HG02970 (cell line): ENCODE data around the gene MYLK4.

Experiments used
- ATAC-seq: cut with Tn5 transposase; IDR thresholded peaks from one replicate; pipeline ENCODE4 v1.9.1; 2021; ENCODE audit warnings: mild to moderate bottlenecking, moderate library complexity, moderate number of reproducible peaks; ENCODE audit not compliant: unreplicated experiment, low FRiP score

The MYLK4 gene

GRCh38 chr6:2712102-2712501 is 38.6 kb downstream of the MYLK4 start:
- no peak for ATAC-seq

GRCh38 chr6:2710412-2710811 is 40.3 kb downstream of the MYLK4 start:
- no peak for ATAC-seq

DNA sequence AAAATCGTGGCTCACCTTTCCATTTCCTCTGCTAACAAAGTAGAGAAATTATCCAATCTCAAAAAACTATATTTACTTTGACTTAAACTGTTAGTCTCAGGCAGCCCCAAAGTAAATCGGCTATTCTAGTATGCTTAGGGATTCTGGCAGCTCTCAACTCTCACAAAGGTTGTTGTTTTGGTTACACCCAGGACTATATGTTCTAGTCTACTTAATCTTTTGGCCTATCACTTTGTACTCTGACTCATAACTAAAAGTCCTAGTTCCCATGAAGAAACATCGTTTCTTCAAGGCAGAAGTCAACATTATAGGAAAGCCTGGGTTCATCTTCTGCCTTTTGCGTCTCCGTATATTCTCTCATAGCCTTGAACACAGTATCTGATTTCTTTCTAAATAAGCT is 42.3 kb downstream of the MYLK4 start:
- no peak for ATAC-seq

DNA sequence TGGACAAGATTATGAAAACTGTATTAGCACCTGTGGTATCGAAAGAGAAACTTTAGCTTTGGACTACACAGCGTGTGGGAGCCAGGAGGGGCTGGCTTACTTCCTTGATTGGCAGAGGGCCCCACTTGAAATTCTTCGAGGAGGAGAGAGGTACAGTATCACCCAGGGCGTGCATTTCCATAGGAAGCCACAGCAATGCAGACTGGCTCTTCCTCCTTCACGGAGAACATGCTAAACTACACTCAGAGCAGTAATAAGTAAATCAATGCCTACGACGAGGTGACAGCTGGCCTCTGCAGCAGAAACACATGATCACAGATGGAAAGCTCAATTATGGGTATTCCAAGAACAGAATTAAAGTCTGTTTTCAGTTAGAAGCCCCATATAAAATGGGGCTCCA is 44.2 kb downstream of the MYLK4 start:
- ATAC-seq: no peak

DNA sequence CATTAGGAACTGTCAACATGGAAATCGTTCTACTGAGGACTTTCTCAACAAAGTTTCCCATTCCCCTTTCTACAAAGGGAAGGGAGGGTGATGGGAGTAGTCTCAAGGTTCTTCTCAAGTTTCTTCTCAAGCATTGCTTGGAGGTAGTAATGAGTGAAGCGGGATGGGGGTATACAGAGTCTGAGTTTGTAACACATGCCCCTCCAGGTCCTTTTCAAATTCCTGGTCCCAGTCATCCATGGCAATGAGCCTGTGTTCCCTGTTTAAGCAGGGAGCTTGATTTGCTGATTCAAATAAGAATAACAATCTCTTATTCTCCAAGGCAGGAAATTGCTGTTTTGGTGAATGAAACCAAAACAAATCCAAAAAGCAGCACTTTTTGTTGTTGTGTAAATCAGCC is 45.5 kb downstream of the MYLK4 start:
- no peak for ATAC-seq

DNA sequence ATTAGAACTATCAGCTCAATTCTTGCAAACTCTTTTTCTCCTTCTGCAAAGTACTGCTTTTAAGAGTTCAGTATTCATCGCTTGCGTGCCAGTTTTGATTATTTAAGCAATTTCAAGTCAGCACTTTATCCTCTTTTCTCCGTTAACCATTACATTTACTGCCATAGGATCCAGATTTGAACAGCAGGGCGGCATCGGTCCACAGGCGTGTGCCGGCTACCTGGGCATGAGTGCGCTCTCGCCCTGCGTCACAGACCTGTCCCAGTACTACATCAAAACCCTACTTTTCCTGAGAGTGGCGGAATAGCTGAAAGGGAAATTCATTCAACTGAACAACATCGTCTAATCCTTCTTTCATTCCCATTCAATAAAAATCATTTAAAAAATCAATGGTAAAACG is 53.4 kb downstream of the MYLK4 start:
- ATAC-seq: no peak

DNA sequence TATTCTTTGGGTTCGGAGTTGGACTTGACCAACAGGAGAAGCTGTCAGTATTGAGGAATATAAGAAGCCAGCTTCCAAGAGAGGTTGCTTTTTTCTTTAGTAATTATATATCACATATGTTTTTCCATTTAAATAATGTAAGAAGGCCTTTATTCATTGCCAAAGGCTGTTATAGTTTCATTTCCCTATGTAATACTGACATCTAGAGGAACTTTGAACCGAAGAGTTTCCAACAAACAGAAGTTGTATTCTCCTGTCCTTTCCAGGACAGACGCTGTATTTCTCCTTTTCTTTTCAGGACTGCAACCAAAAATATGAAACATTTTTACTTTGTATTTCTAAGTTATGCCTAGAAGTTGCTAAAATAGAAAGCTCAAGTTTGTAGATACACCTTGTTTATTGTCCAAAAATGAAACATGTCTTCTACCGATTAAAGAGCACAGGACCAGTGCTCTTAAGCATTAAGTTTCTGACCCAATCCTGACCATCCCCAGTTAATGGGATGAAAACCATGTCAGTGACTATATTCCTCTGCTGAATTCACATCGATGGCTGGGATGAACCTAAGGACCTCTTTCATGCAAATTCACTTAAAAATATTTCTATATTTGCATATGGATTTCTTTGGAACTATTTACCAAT is 55.1 kb downstream of the MYLK4 start:
- no peak for ATAC-seq

DNA sequence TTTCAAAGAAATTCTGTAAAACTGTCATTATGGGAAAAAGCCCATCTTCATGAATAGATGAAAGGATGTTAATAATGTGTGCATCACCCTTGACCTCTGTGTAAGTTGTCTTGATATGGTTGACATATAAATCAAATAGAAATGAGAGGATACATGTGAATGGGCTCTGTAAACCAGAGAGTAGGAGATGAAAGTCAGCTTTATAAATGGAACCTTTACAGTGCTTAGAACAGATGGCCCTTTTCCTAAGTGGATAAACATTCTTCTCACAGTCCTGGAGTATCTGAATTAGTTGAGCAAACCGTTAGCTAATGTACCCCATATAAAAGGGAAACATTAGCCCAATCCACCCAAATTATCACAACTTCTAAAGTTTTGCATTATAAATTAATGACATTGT is 57.5 kb downstream of the MYLK4 start:
- ATAC-seq: no peak

GRCh38 chr6:2688401-2689064 is 62.2 kb downstream of the MYLK4 start:
- ATAC-seq: no peak

DNA sequence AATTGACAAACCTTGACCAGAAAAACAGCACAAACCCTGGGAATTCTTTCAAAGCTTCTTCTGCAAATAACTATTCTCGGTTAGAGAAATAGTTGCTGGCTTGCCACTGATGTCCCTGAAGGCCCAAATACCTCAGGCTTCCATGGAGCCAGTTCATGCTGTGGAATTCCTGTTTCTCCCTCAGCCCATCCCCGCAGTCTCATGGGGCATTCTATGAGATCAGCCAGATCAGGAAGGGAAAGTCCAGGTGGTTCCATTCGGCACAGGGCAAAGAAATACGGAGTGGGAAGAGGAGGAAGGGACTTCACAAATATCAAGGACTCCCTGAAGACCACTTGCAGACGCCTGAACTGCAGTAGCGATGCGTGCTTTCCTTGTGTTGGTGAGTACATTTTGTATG is 63.3 kb downstream of the MYLK4 start:
- ATAC-seq: no peak

- ATAC-seq: no peak
Observed at GRCh38 chr6:2686515-2686914, 64.2 kb downstream of the MYLK4 start.

GRCh38 chr6:2684766-2685754 is 65.7 kb downstream of the MYLK4 start:
- no peak for ATAC-seq

- no peak for ATAC-seq
Observed at GRCh38 chr6:2684103-2684749, 66.5 kb downstream of the MYLK4 start.

DNA sequence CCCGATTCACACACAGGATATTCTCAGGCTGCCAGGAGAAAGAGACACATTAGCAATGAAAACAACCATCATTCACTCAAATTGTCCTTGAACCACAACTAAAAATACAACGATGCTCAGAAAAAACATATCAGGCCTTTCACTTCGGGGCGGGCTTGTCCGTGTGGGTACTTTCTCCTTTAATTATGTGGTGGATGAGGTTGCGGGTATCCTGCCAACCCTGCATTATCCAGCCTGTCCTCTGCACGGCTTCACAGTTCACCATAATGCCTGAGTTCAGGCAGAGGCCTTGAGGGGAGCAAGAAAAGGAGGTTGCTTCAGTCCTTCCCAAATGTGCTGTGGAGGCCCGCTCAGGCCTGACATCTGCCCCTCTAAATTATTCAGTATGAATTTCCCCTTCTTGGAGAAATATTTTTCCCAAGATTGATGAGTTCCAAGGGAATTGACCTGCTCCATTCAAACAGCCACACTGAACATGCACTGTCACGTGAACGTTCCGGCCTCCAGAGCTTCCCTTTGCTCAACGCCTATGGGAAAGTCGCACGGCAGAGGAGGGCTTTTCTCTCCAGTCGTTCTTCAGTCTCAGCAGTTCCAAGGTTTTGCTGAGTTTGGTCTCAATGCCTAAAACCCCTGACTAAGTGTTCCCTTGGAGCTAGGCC is 70.3 kb downstream of the MYLK4 start:
- ATAC-seq: no peak

- no peak for ATAC-seq
Observed at GRCh38 chr6:2677080-2677593, 73.6 kb downstream of the MYLK4 start.

DNA sequence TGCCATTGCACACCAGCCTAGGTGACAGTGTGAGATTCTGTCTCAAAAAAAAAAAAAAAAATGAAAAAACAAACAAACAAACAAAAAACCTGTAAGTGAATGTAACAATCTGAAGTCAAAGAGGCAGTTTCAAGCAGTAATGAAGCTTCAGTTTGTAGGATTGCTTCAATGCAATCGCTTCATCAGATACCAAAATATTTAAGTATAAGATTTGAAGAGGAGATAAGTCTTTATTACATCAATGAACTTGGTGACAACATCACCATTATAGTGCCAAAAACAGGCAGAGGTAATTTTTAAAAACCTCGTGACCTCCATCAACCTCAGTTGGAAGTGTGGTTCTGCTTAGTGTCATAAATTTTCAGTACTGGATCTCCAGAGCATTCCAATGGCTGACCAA is 74.7 kb downstream of the MYLK4 start:
- ATAC-seq: no peak

- ATAC-seq: no peak
Observed at GRCh38 chr6:2674857-2675256, 75.9 kb downstream of the MYLK4 start.

DNA sequence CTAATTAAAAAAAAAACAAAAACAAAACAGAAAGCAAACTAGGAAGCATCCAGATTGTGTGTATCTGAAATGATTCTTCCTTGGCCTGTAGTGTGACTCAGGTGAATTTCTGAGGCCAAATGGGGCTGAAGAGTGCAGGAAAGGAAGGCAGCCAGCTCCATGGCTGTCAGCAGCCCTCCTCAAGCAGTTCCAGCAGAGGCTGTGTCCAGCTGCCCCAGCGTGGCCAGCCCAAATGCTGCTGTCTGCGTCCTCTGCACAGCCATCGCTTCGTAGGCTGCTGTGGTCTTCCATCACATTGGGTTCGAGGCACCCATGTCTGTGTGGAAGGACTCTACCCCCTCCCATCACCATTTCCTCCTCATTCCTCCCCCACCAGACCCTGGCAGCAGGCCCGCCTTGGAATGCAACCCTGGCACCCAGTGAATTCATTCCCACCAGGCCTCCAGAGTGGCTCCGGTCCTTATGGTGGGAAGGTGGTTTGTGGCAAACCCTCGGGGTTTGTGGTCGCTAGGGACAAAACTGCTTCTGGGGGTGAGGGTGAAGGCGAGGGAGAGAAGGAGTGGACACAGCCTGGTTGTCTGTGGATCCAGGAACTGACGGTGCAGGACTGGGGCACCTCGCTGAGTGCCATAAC is 81.5 kb downstream of the MYLK4 start:
- ATAC-seq: no peak

GRCh38 chr6:2667617-2668016 is 83.1 kb downstream of the MYLK4 start:
- no peak for ATAC-seq
